ENCODE measurements around the gene CMPK2. TPM values are rescaled to one million over a fixed set of nuclear protein-coding genes. Genes with fewer than 3 reads are reported as not detected.

Gene CMPK2
- total RNA-seq, 3 donors from 2014 or later, result 7.2 to 15.8 (median 9.8) TPM

DNA sequence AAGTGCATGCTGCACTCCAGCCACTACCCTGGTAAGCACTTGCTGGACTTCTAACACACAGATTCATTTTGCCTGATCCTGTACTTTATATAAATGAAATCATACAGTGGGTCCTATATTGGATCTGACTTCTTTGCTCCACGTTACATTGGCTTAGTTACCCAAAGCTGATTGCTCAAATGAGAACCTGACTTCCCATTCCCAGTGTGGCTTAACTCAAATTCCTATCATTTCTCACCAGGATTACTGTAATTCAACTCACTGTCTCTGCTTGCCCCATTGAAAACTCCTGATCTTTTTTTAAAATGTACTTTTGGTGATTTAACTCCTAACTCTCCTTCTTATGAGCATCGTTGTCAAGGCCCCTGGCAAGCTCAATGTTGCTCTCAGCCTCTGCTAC, 13.3 kb upstream of the CMPK2 start:
- intact Hi-C loops (cut with DNase I, micrococcal nuclease), result no loop called here
- H3K9me3 ChIP-seq, result no peaks in the 10 kb centered on the region

DNA sequence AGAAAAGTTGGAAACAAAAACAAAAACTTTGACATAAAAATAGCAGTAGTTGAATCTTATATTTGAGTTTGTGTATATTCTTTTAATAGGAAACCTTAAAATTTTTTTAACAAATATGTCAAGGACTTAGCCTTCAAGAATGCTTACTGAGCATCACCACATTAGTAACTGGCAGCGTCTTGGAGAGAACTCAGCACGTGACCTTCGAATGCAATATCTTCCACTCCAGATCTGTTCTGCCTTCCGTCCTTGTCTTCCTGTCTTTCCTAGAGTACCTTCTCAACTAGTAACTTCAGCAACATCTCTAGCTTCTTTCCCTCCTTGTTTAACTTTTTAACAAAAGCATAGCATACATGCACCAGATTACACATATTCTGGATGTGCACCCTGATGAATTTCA, 12.8 kb upstream of the CMPK2 start:
- intact Hi-C loops (cut with DNase I, micrococcal nuclease), result no loop called here
- H3K9me3 ChIP-seq, result no peaks in the 10 kb centered on the region
- ATAC-seq, result no peak
- H3K4me3 ChIP-seq, result no peak overlapping the region
- no peak for DNase-seq
- no peaks in the 10 kb centered on the region for H3K4me1 ChIP-seq (ENCODE audit: low read depth)
- no peaks in the 10 kb centered on the region for H3K36me3 ChIP-seq (ENCODE audit: low read depth)
- TF ChIP-seq, protein P1, sequence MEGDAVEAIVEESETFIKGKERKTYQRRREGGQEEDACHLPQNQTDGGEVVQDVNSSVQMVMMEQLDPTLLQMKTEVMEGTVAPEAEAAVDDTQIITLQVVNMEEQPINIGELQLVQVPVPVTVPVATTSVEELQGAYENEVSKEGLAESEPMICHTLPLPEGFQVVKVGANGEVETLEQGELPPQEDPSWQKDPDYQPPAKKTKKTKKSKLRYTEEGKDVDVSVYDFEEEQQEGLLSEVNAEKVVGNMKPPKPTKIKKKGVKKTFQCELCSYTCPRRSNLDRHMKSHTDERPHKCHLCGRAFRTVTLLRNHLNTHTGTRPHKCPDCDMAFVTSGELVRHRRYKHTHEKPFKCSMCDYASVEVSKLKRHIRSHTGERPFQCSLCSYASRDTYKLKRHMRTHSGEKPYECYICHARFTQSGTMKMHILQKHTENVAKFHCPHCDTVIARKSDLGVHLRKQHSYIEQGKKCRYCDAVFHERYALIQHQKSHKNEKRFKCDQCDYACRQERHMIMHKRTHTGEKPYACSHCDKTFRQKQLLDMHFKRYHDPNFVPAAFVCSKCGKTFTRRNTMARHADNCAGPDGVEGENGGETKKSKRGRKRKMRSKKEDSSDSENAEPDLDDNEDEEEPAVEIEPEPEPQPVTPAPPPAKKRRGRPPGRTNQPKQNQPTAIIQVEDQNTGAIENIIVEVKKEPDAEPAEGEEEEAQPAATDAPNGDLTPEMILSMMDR (IDR thresholded peaks at IDR 0.05), result no peak

More for the DNA sequence above, 13.3 kb upstream of the CMPK2 start:
- Histone ChIP-seq H3K36me3 (ENCODE audit: low read depth) (no peaks in the 10 kb centered on the region), H3K4me3 (no peak overlapping the region), H3K4me1 (ENCODE audit: low read depth) (no peaks in the 10 kb centered on the region)
- DNase-seq (no peak), ATAC-seq (no peak)
- TF ChIP-seq, protein P1 (IDR thresholded peaks at IDR 0.05), result no peak

DNA sequence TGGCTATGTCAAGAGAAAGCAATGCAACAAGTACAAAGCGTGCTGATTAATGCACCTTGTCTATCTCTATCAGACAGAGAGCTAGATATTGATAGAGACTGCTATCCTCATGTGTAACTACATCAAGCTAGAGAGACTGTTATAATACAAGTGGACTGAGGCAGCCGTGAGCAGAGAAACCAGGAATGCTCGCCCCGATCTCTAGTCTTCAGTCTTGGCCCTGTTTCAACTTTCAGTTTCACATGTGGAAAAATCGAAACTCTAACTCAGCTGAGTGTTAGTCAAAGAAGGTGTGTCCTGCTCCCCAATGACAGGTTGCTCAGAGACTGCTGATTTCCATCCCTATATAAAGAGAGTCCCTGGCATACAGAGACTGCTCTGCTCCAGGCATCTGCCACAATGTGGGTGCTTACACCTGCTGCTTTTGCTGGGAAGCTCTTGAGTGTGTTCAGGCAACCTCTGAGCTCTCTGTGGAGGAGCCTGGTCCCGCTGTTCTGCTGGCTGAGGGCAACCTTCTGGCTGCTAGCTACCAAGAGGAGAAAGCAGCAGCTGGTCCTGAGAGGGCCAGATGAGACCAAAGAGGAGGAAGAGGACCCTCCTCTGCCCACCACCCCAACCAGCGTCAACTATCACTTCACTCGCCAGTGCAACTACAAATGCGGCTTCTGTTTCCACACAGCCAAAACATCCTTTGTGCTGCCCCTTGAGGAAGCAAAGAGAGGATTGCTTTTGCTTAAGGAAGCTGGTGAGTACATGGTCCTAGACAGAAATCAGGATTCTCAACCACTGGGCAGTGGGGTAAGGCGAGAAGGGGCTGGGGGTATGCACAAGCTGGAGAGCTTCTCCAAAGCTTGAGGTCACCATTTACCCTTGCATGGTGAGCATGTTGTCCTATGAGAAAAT, 11.9 kb upstream of the CMPK2 start, which contains the start of gene RSAD2:
Gene RSAD2 (plus strand): TSS at position 376 of the 903 bp plus-strand sequence. CDS start 24 bp downstream, at position 400.
- H3K36me3 ChIP-seq (ENCODE audit: low read depth), result no peaks in the 10 kb centered on the region
- TF ChIP-seq, protein P1 (IDR thresholded peaks at IDR 0.05), result no peak
- DNase-seq (peak in 1 of 3 donors; percentile 67), ATAC-seq (peak; percentile 96)
- no peaks in the 10 kb centered on the region for H3K4me1 ChIP-seq (ENCODE audit: low read depth)
- intact Hi-C loops (cut with DNase I, micrococcal nuclease), result no loop called here
- no peaks in the 10 kb centered on the region for H3K9me3 ChIP-seq
- H3K4me3 ChIP-seq, result no peak within 1 kb of the TSS

DNA sequence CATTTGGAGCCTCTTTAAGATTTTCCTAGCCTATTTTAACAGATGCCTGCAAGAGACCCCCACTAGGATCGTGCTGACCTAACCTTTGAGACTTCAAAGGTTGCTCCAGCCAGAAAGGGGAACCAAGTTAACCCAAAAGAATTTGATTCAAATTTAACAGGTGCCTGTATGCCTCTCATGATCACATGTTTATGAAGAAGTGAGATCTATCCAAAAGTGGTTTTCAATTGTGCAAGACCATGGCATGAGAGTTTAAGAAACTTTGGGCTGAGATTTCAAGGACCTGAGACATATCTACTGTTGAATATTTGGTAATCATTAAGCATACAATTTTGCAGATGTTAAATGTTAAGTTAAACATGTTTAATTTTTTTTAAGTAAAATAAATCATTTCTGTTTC, 10.6 kb upstream of the CMPK2 start:
- Histone ChIP-seq H3K4me1 (ENCODE audit: low read depth) (no peaks in the 10 kb centered on the region), H3K9me3 (no peaks in the 10 kb centered on the region), H3K4me3 (no peak overlapping the region), H3K36me3 (ENCODE audit: low read depth) (no peaks in the 10 kb centered on the region)
- TF ChIP-seq, protein P1 (IDR thresholded peaks at IDR 0.05), result no peak
- ATAC-seq, result no peak
- intact Hi-C loops (cut with DNase I, micrococcal nuclease), result no loop called here
- DNase-seq, result no peak

DNA sequence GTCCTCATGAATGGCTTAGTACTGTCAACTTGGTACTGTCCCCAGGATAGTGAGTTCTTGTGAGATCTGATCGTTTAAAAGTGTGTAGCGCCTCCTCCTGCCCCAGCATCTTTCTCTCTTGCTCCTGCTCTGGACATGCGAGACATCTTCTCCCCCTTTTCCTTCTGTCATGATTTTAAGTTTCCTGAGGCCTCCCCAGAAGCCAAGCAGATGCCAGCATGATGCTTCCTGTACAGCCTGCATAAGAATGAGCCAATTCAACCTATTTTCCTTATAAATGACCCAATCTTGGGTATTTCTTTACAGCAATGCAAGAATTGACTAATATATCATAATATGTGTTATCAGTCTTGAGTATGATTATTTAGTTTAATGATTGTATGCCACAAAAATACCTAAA, 8.3 kb upstream of the CMPK2 start:
- TF ChIP-seq, protein P1 (IDR thresholded peaks at IDR 0.05), result no peak
- H3K9me3 ChIP-seq, result no peaks in the 10 kb centered on the region
- H3K36me3 ChIP-seq (ENCODE audit: low read depth), result no peaks in the 10 kb centered on the region
- no peak for ATAC-seq
- H3K4me1 ChIP-seq (ENCODE audit: low read depth), result no peaks in the 10 kb centered on the region
- no peak for DNase-seq
- intact Hi-C loops (cut with DNase I, micrococcal nuclease), result no loop called here
- no peak overlapping the region for H3K4me3 ChIP-seq

All from mucosa of descending colon (tissue), 3 donors.